ENCODE measurements around the gene SRRT.

GRCh38 chr7:100921039-100921438, 46.1 kb downstream of the SRRT start:
- TF ChIP-seq POLR2A (IDR thresholded peaks at IDR 0.05; ENCODE audit: low read length) (no peak), GATA1 (IDR thresholded peaks at IDR 0.05; ENCODE audit: low read depth, low read length) (no peak)

Measured in erythroblast (primary cell).